Measurements from ENCODE around the gene ARMC2. TPM values are rescaled to one million over a fixed set of nuclear protein-coding genes. Genes with fewer than 3 reads are reported as not detected.

Gene ARMC2
- total and polyA plus RNA-seq, 2 of the 8 experiments (the other 6 are each of a cell fraction or from before 2014, with no cell fraction given), result 1.6 to 4.4 TPM

DNA sequence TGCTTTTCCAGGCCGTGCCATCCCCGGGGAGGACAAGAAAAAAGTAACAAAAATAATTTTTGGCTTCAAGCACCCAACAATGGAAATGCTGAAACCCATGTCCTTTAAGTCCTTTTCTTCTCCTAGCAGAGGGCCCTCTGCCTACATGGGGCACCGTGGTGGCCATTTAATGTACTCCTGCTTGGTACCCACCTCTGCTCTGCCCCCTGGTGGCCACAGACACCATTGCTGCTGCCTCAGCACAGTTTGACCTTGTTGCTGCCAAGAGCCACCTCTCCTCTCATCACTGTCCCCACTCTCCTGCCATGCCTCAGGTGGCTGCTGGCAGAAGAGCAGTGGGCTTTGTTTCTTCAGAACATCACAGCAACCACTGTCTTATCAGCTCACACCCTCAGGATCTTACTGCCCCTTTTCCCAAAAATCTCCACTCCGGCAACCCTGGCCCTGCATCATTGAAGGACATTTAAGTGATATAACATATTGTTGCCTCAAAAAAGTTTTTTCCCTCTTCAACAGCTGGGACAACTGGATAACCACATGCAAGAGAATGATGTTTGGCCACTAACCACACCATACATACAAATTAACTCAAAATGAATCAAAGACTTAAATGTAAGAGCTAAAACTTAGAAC is 12.9 kb upstream of the ARMC2 start (continued):
- no peak for TF ChIP-seq ATF2 (IDR thresholded peaks at IDR 0.05; ENCODE audit: low read length)
- no peak for TF ChIP-seq JUND (IDR thresholded peaks at IDR 0.05; ENCODE audit: low read length)
- peak; percentile 86 for TF ChIP-seq YY1 (IDR thresholded peaks at IDR 0.05; ENCODE audit: low read depth, low read length)
- no peak for TF ChIP-seq CBX5 (IDR thresholded peaks at IDR 0.05; ENCODE audit: low read depth, low read length)
- TF ChIP-seq, protein P1, sequence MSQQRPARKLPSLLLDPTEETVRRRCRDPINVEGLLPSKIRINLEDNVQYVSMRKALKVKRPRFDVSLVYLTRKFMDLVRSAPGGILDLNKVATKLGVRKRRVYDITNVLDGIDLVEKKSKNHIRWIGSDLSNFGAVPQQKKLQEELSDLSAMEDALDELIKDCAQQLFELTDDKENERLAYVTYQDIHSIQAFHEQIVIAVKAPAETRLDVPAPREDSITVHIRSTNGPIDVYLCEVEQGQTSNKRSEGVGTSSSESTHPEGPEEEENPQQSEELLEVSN (IDR thresholded peaks at IDR 0.05), result no peak
- 0 out of 2 replicates have a peak, but pooled peaks have one; percentile 39 for TF ChIP-seq CREB1 (IDR thresholded peaks at IDR 0.05)
- TF ChIP-seq SAP30 (IDR thresholded peaks at IDR 0.05; ENCODE audit: insufficient read depth, insufficient replicate concordance, low read length), result no peak
- TF ChIP-seq EZH2 (IDR thresholded peaks at IDR 0.05; ENCODE audit: low read depth, low read length, severe bottlenecking), result no peak
- TF ChIP-seq RNF2 (IDR thresholded peaks at IDR 0.05; ENCODE audit: borderline replicate concordance, low read depth, low read length, missing control alignments, poor library complexity, severe bottlenecking), result no peak
- no peak for TF ChIP-seq EGR1 (IDR thresholded peaks at IDR 0.05; ENCODE audit: borderline replicate concordance, low read depth, low read length)
- TF ChIP-seq SP4 (IDR thresholded peaks at IDR 0.05; ENCODE audit: low read length), result no peak
- peak; percentile 91; the same call in 1 of the 2 replicates for TF ChIP-seq MAFK (IDR thresholded peaks at IDR 0.05; ENCODE audit: low read depth, low read length)
- TF ChIP-seq CHD2 (IDR thresholded peaks at IDR 0.05; ENCODE audit: low read length), result no peak
- no peak for TF ChIP-seq CEBPB (IDR thresholded peaks at IDR 0.05; ENCODE audit: low read depth, low read length)
- TF ChIP-seq JUN (IDR thresholded peaks at IDR 0.05; ENCODE audit: low read depth, low read length), result no peak
- TF ChIP-seq CTBP2 (IDR thresholded peaks at IDR 0.05; ENCODE audit: borderline replicate concordance, insufficient read depth, insufficient read length, low read length), result no peak
- no peak for TF ChIP-seq NANOG (IDR thresholded peaks at IDR 0.05; ENCODE audit: insufficient read depth, low read depth, low read length, poor library complexity, severe bottlenecking)
- peak; percentile 87 to 92 for TF ChIP-seq RAD21 (IDR thresholded peaks at IDR 0.05 in 1 of 2, conservative IDR thresholded peaks at IDR 0.05 in 1 of 2; ENCODE audit: low read depth in 2 of 2, low read length in 2 of 2)
- no peak for TF ChIP-seq KDM4A (IDR thresholded peaks at IDR 0.05; ENCODE audit: low read depth, low read length, severe bottlenecking)
- no peak for TF ChIP-seq SP1 (IDR thresholded peaks at IDR 0.05; ENCODE audit: low read depth, low read length)
- no peak for TF ChIP-seq BACH1 (IDR thresholded peaks at IDR 0.05; ENCODE audit: low read length)
- no peak for TF ChIP-seq SIRT6 (IDR thresholded peaks at IDR 0.05; ENCODE audit: low read length)
- no peak for TF ChIP-seq KDM1A (IDR thresholded peaks at IDR 0.05; ENCODE audit: borderline replicate concordance, low read length)

Data from H1 (cell line).